Stimulated activated CD4-positive, alpha-beta T cell treated with anti-CD3 and anti-CD28 coated beads, Interleukin-1b, Interleukin-23, amount 100 ng/mL, for 1 hour (primary cell): Measurements from ENCODE around the gene ATXN7.
A peak's percentile ranks its signal among the peaks of the same experiment; 100 is the strongest.

Experiments used
- DNase-seq, 2 donors: peaks; one replicate each; pipeline ENCODE4 v3.0.0-alpha.2; 2020; ENCODE audit warnings: low read depth in 2 of 2

The ATXN7 gene

GRCh38 chr3:63863150-63864007 is at the start of gene ATXN7, which contains the start of gene THOC7:
TSS of gene ATXN7 (plus strand) at chr3:63863867. CDS start at chr3:63912599, 48,732 bp downstream.
TSS of gene THOC7 (minus strand) at chr3:63863805. CDS start at chr3:63863790, 15 bp downstream.
- peak; percentile 18 to 48 for DNase-seq

- DNase-seq = no peak
Measured at GRCh38 chr3:63814237-63814636, 49.4 kb upstream of the ATXN7 start.

- no peak for DNase-seq
Measured at GRCh38 chr3:63817225-63817624, 46.4 kb upstream of the ATXN7 start.

- DNase-seq = peak; percentile 13 to 33
Measured at GRCh38 chr3:63818282-63819150, 45.2 kb upstream of the ATXN7 start.

- DNase-seq = no peak
Measured at GRCh38 chr3:63819151-63819398, 44.6 kb upstream of the ATXN7 start, which contains the start of gene C3orf49. TSS of gene C3orf49 (plus strand) at chr3:63819299. CDS start at chr3:63819472, 173 bp downstream.

- DNase-seq = no peak
Measured at GRCh38 chr3:63824309-63824708, 39.4 kb upstream of the ATXN7 start.

GRCh38 chr3:63830526-63830925 is 33.1 kb upstream of the ATXN7 start:
- no peak for DNase-seq

GRCh38 chr3:63832395-63832794 is 31.3 kb upstream of the ATXN7 start:
- DNase-seq = no peak

- no peak for DNase-seq
Measured at GRCh38 chr3:63841704-63842103, 22.0 kb upstream of the ATXN7 start.

- no peak for DNase-seq
Measured at GRCh38 chr3:63842127-63842526, 21.5 kb upstream of the ATXN7 start.

- no peak for DNase-seq
Measured at GRCh38 chr3:63845215-63845614, 18.5 kb upstream of the ATXN7 start.

- DNase-seq = no peak
Measured at GRCh38 chr3:63847718-63848450, 15.8 kb upstream of the ATXN7 start.

- no peak for DNase-seq
Measured at GRCh38 chr3:63849175-63849574, 14.5 kb upstream of the ATXN7 start.

GRCh38 chr3:63851287-63851686 is 12.4 kb upstream of the ATXN7 start:
- no peak for DNase-seq

GRCh38 chr3:63853106-63853505 is 10.6 kb upstream of the ATXN7 start:
- no peak for DNase-seq

- no peak for DNase-seq
Measured at GRCh38 chr3:63855333-63855940, 8.2 kb upstream of the ATXN7 start.

GRCh38 chr3:63857311-63857710 is 6.4 kb upstream of the ATXN7 start:
- no peak for DNase-seq

GRCh38 chr3:63860776-63861175 is 2.9 kb upstream of the ATXN7 start:
- DNase-seq = no peak

GRCh38 chr3:63861306-63861705 is 2.4 kb upstream of the ATXN7 start:
- DNase-seq = no peak

- no peak for DNase-seq
Measured at GRCh38 chr3:63862804-63863149, 890 bp upstream of the ATXN7 start.
